HepG2 (cell line): ENCODE data around the gene POU6F1. TPM values are rescaled to one million over a fixed set of nuclear protein-coding genes. Genes with fewer than 3 reads are reported as not detected.

Experiments used
- FOXK1 ChIP-seq: sonication (generic); formaldehyde crosslinking; IDR thresholded peaks from 2 replicates; pipeline ENCODE4 v1.4.0; 2020; ENCODE audit warnings: low read depth, missing genetic modification reagents, borderline replicate concordance
- HDAC1 ChIP-seq: sonication (generic); formaldehyde crosslinking; IDR thresholded peaks from 2 replicates; pipeline ENCODE4 v1.5.1; 2020; ENCODE audit warnings: mild to moderate bottlenecking, missing genetic modification reagents
- NR2F2 ChIP-seq: IDR thresholded peaks from 2 replicates; pipeline ENCODE4 v1.6.1; 2012; ENCODE audit warnings: low read depth, inconsistent platforms, borderline replicate concordance
- SOX13 ChIP-seq, 3 experiments: fragments of 450-650 bp in 1 of 3; sonication (generic) in 1 of 3; formaldehyde crosslinking in 1 of 3; IDR thresholded peaks in 2 of 3; conservative IDR thresholded peaks in 1 of 3; 2 replicates each; pipeline versions ENCODE4 v1.5.0 to v1.6.1; 2016 to 2020; ENCODE audit warnings: antibody characterized with exemption in 1 of 3, mild to moderate bottlenecking in 1 of 3, missing compliant biosample characterization in 1 of 3, missing genetic modification reagents in 1 of 3, moderate library complexity in 1 of 3
- SPEN ChIP-seq: sonication (generic); formaldehyde crosslinking; IDR thresholded peaks from 2 replicates; pipeline ENCODE4 v1.5.1; 2020; ENCODE audit warnings: low read depth, mild to moderate bottlenecking, missing genetic modification reagents
- ZFAT ChIP-seq: sonication (generic); formaldehyde crosslinking; conservative IDR thresholded peaks from 2 replicates; pipeline ENCODE4 v1.8.1; 2023; ENCODE audit warnings: missing genetic modification reagents, inconsistent platforms
- ZKSCAN1 ChIP-seq: fragments of 150-350 bp; IDR thresholded peaks from 2 replicates; pipeline ENCODE4 v1.6.1; 2014; ENCODE audit warnings: low read length
- ZNF235 ChIP-seq: sonication (generic); formaldehyde crosslinking; IDR thresholded peaks from 2 replicates; pipeline ENCODE4 v1.8.1; 2023; ENCODE audit warnings: mild to moderate bottlenecking, missing genetic modification reagents, borderline replicate concordance
- ZNF607 ChIP-seq: sonication (generic); formaldehyde crosslinking; IDR thresholded peaks from 2 replicates; pipeline ENCODE4 v1.5.1; 2020; ENCODE audit warnings: missing genetic modification reagents, mild to moderate bottlenecking, borderline replicate concordance
- ZSCAN29 ChIP-seq: sonication (generic); formaldehyde crosslinking; conservative IDR thresholded peaks from 2 replicates; pipeline ENCODE4 v1.4.0; 2020; ENCODE audit warnings: mild to moderate bottlenecking, missing genetic modification reagents
- polyA plus RNA-seq, 8 experiments: library from polyadenylated mRNA; depleted of rRNA in 3 of 8; stranded (reverse) in 7 of 8; unstranded in 1 of 8; fragments of >200 nt; fragmentation: Illumina TruSeq in 4 of 8; extraction: Trizol in 4 of 8; gene quantifications; 2 replicates each; pipeline versions ENCODE4 v1.2.1 to v1.2.3, GENCODE V29; 2011 to 2016; ENCODE audit warnings: low read depth in 4 of 8, missing spikeins in 1 of 8, mixed read lengths in 1 of 8; ENCODE audit not compliant: insufficient read depth in 1 of 8
- total RNA-seq, 5 experiments: library from RNA; depleted of rRNA; stranded (reverse); fragments of >200 nt; fragmentation: Illumina TruSeq; extraction: Trizol; gene quantifications; 2 replicates each; pipeline ENCODE4 v1.2.3, GENCODE V29; 2016; ENCODE audit warnings: low read depth in 1 of 5
- TF ChIP-seq, protein P1 (sequence below): sonication (generic); formaldehyde crosslinking; IDR thresholded peaks from 2 replicates; pipeline ENCODE4 v1.9.0; 2021; ENCODE audit warnings: mild to moderate bottlenecking, missing genetic modification reagents
- TF ChIP-seq, protein P2 (sequence below), 2 experiments: sonication (generic) in 1 of 2; formaldehyde crosslinking in 1 of 2; IDR thresholded peaks; 2 replicates each; pipeline versions ENCODE4 v1.6.1 to v1.9.0; 2014 to 2022; ENCODE audit warnings: antibody characterized with exemption in 1 of 2, borderline replicate concordance in 1 of 2, inconsistent platforms in 1 of 2, low read depth in 1 of 2, missing genetic modification reagents in 1 of 2
- TF ChIP-seq, protein P3 (sequence below): sonication (generic); formaldehyde crosslinking; IDR thresholded peaks from 2 replicates; pipeline ENCODE4 v1.8.1; 2023; ENCODE audit warnings: mild to moderate bottlenecking, missing genetic modification reagents

Gene POU6F1
- total and polyA plus RNA-seq, 2 of the 13 experiments (the other 11 are each of a cell fraction or from before 2014, with no cell fraction given): 0.48 to 0.51 TPM

DNA sequence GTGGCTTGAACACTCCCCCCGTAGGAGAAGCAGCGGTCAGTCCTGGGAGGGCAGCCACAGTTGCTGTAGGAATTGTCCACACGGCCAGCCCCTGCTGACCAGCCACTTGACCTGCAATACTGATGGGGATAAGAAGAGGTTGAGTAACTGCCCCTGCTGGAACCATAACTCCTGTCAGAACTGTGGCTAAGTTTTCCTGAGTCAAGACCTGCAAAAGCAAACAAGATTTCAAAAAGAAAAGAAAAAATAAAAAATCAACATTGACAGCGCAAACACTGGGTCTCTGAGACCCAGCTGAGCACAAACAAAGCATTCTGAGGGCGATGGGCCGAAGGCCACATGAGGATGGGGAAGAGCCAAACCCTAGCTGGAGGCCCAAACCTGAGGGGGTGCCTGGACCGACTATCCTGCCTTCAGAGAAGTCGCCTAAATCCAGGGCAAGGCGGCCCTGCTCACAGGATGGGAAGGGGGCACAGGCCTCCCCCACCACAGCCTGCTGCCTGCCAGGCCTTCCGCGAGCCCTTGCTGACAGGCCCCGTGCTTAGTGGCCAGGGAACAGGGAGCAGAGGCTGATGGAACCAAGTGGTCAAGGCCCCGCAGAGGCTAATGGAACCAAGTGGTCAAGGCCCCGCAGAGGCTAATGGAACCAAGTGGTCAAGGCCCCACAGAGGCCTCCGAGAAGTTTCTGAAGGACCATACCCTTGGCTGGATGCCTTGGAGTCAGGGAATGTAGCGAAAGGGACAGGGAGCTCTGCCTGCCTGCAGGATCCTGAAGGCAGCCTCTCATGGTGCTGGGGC lies 19.1 kb downstream of the POU6F1 start (continued):
- TF ChIP-seq, protein P1, sequence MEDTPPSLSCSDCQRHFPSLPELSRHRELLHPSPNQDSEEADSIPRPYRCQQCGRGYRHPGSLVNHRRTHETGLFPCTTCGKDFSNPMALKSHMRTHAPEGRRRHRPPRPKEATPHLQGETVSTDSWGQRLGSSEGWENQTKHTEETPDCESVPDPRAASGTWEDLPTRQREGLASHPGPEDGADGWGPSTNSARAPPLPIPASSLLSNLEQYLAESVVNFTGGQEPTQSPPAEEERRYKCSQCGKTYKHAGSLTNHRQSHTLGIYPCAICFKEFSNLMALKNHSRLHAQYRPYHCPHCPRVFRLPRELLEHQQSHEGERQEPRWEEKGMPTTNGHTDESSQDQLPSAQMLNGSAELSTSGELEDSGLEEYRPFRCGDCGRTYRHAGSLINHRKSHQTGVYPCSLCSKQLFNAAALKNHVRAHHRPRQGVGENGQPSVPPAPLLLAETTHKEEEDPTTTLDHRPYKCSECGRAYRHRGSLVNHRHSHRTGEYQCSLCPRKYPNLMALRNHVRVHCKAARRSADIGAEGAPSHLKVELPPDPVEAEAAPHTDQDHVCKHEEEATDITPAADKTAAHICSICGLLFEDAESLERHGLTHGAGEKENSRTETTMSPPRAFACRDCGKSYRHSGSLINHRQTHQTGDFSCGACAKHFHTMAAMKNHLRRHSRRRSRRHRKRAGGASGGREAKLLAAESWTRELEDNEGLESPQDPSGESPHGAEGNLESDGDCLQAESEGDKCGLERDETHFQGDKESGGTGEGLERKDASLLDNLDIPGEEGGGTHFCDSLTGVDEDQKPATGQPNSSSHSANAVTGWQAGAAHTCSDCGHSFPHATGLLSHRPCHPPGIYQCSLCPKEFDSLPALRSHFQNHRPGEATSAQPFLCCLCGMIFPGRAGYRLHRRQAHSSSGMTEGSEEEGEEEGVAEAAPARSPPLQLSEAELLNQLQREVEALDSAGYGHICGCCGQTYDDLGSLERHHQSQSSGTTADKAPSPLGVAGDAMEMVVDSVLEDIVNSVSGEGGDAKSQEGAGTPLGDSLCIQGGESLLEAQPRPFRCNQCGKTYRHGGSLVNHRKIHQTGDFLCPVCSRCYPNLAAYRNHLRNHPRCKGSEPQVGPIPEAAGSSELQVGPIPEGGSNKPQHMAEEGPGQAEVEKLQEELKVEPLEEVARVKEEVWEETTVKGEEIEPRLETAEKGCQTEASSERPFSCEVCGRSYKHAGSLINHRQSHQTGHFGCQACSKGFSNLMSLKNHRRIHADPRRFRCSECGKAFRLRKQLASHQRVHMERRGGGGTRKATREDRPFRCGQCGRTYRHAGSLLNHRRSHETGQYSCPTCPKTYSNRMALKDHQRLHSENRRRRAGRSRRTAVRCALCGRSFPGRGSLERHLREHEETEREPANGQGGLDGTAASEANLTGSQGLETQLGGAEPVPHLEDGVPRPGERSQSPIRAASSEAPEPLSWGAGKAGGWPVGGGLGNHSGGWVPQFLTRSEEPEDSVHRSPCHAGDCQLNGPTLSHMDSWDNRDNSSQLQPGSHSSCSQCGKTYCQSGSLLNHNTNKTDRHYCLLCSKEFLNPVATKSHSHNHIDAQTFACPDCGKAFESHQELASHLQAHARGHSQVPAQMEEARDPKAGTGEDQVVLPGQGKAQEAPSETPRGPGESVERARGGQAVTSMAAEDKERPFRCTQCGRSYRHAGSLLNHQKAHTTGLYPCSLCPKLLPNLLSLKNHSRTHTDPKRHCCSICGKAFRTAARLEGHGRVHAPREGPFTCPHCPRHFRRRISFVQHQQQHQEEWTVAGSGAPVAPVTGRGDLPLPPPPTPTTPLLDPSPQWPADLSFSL: no peak
- TF ChIP-seq HDAC1 (CRISPR knock-in tag): 0 out of 2 replicates have a peak, but pooled peaks have one; percentile 48
- no peak for TF ChIP-seq ZKSCAN1
- 0 out of 2 replicates have a peak, but pooled peaks have one; percentile 20 for TF ChIP-seq ZSCAN29 (CRISPR knock-in tag)
- TF ChIP-seq, protein P2, sequence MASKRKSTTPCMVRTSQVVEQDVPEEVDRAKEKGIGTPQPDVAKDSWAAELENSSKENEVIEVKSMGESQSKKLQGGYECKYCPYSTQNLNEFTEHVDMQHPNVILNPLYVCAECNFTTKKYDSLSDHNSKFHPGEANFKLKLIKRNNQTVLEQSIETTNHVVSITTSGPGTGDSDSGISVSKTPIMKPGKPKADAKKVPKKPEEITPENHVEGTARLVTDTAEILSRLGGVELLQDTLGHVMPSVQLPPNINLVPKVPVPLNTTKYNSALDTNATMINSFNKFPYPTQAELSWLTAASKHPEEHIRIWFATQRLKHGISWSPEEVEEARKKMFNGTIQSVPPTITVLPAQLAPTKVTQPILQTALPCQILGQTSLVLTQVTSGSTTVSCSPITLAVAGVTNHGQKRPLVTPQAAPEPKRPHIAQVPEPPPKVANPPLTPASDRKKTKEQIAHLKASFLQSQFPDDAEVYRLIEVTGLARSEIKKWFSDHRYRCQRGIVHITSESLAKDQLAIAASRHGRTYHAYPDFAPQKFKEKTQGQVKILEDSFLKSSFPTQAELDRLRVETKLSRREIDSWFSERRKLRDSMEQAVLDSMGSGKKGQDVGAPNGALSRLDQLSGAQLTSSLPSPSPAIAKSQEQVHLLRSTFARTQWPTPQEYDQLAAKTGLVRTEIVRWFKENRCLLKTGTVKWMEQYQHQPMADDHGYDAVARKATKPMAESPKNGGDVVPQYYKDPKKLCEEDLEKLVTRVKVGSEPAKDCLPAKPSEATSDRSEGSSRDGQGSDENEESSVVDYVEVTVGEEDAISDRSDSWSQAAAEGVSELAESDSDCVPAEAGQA (IDR thresholded peaks at IDR 0.05; ENCODE audit: low read depth): no peak
- TF ChIP-seq, protein P2 (CRISPR knock-in tag; IDR thresholded peaks at IDR 0.05; ENCODE audit: borderline replicate concordance): no peak
- no peak for TF ChIP-seq ZNF607 (CRISPR knock-in tag)
- no peak for TF ChIP-seq FOXK1
- TF ChIP-seq ZNF235: no peak
- TF ChIP-seq SOX13 (IDR thresholded peaks at IDR 0.05): no peak
- peak in 1 of 2 experiments; percentile 52; a peak in 2 of 4 replicates for TF ChIP-seq SOX13 (CRISPR knock-in tag; conservative IDR thresholded peaks at IDR 0.05 in 1 of 2, IDR thresholded peaks at IDR 0.05 in 1 of 2)
- TF ChIP-seq, protein P3, sequence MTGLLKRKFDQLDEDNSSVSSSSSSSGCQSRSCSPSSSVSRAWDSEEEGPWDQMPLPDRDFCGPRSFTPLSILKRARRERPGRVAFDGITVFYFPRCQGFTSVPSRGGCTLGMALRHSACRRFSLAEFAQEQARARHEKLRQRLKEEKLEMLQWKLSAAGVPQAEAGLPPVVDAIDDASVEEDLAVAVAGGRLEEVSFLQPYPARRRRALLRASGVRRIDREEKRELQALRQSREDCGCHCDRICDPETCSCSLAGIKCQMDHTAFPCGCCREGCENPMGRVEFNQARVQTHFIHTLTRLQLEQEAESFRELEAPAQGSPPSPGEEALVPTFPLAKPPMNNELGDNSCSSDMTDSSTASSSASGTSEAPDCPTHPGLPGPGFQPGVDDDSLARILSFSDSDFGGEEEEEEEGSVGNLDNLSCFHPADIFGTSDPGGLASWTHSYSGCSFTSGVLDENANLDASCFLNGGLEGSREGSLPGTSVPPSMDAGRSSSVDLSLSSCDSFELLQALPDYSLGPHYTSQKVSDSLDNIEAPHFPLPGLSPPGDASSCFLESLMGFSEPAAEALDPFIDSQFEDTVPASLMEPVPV (CRISPR knock-in tag): no peak
- no peak for TF ChIP-seq SPEN (CRISPR knock-in tag)
- no peak for TF ChIP-seq ZFAT (CRISPR knock-in tag)
- TF ChIP-seq NR2F2: no peak
